Right kidney (tissue), 1 donor: ENCODE results near the gene PRKAB1.
A peak's percentile ranks its signal among the peaks of the same experiment; 100 is the strongest.

Experiments
- DNase-seq: peaks from one replicate; pipeline ENCODE4 v3.0.0-alpha.2; 2016

PRKAB1 gene

GRCh38 chr12:119659289-119659897 lies 8.5 kb upstream of the PRKAB1 start:
- no peak for DNase-seq

GRCh38 chr12:119660076-119660475 lies 7.9 kb upstream of the PRKAB1 start:
- no peak for DNase-seq

GRCh38 chr12:119661882-119662281 lies 6.1 kb upstream of the PRKAB1 start:
- no peak for DNase-seq

- DNase-seq = no peak
Measured at GRCh38 chr12:119664642-119665041, 3.3 kb upstream of the PRKAB1 start.

GRCh38 chr12:119665164-119665929 lies 2.6 kb upstream of the PRKAB1 start:
- no peak for DNase-seq

- no peak for DNase-seq
Measured at GRCh38 chr12:119666226-119666795, 1.6 kb upstream of the PRKAB1 start.

GRCh38 chr12:119666900-119667576 lies 895 bp upstream of the PRKAB1 start:
- DNase-seq = no peak

GRCh38 chr12:119668324-119668841 lies 450 bp downstream of the PRKAB1 start:
- no peak for DNase-seq

- peak; percentile 18 for DNase-seq
Measured at GRCh38 chr12:119669744-119670472, 2.0 kb downstream of the PRKAB1 start.

GRCh38 chr12:119671070-119671469 lies 3.1 kb downstream of the PRKAB1 start:
- DNase-seq = no peak

GRCh38 chr12:119672194-119672593 lies 4.3 kb downstream of the PRKAB1 start:
- no peak for DNase-seq

GRCh38 chr12:119673634-119674033 lies 5.7 kb downstream of the PRKAB1 start:
- DNase-seq = no peak

GRCh38 chr12:119674560-119674959 lies 6.6 kb downstream of the PRKAB1 start:
- no peak for DNase-seq

- DNase-seq = no peak
Measured at GRCh38 chr12:119676022-119676421, 8.1 kb downstream of the PRKAB1 start.

- DNase-seq = no peak
Measured at GRCh38 chr12:119676573-119676972, 8.6 kb downstream of the PRKAB1 start.

GRCh38 chr12:119678459-119678858 lies 10.5 kb downstream of the PRKAB1 start:
- DNase-seq = no peak

- DNase-seq = no peak
Measured at GRCh38 chr12:119679081-119679480, 11.1 kb downstream of the PRKAB1 start.

GRCh38 chr12:119679490-119679889 lies 11.6 kb downstream of the PRKAB1 start:
- no peak for DNase-seq

- peak; percentile 22 for DNase-seq
Measured at GRCh38 chr12:119681111-119681510, 13.2 kb downstream of the PRKAB1 start.

- peak; percentile 48 for DNase-seq
Measured at GRCh38 chr12:119681728-119682638, 14.1 kb downstream of the PRKAB1 start.

- DNase-seq = no peak
Measured at GRCh38 chr12:119682639-119683252, 14.8 kb downstream of the PRKAB1 start.
